K562 (cell line): ENCODE data around the gene EMC9. TPM values are rescaled to one million over a fixed set of nuclear protein-coding genes. Genes with fewer than 3 reads are reported as not detected.

Experiments
- CHAMP1 ChIP-seq: fragments of 450-650 bp; IDR thresholded peaks from 2 replicates; pipeline ENCODE4 v1.6.1; 2016; ENCODE audit warnings: mild to moderate bottlenecking
- DLX4 ChIP-seq: fragments of 250-450 bp; sonication (Bioruptor Pico); IDR thresholded peaks from 2 replicates; pipeline ENCODE4 v1.6.1; 2021; ENCODE audit warnings: mild to moderate bottlenecking
- E2F8 ChIP-seq: fragments of 450-650 bp; IDR thresholded peaks from 2 replicates; pipeline ENCODE4 v1.7.1; 2018; ENCODE audit warnings: mild to moderate bottlenecking, low read depth; ENCODE audit not compliant: partially characterized antibody
- EWSR1 ChIP-seq: fragments of 450-650 bp; IDR thresholded peaks from 2 replicates; pipeline ENCODE4 v1.6.1; 2018; ENCODE audit warnings: borderline replicate concordance, mild to moderate bottlenecking, low read depth, moderate library complexity; ENCODE audit not compliant: partially characterized antibody
- FOXA3 ChIP-seq, 2 experiments: fragments of 450-650 bp in 1 of 2; sonication (generic) in 1 of 2; formaldehyde crosslinking; IDR thresholded peaks in 1 of 2; conservative IDR thresholded peaks in 1 of 2; 2 replicates each; pipeline versions ENCODE4 v1.4.0 to v1.8.0; 2020 to 2022; ENCODE audit warnings: mild to moderate bottlenecking in 2 of 2, missing genetic modification reagents in 1 of 2
- FOXK2 ChIP-seq, 2 experiments: fragments of 450-650 bp; IDR thresholded peaks in 1 of 2; conservative IDR thresholded peaks in 1 of 2; 2 replicates each; pipeline ENCODE4 v1.6.1; 2016; ENCODE audit warnings: low read depth in 2 of 2, mild to moderate bottlenecking in 1 of 2
- HEY1 ChIP-seq: fragments of 250-450 bp; sonication (Bioruptor Pico); IDR thresholded peaks from 2 replicates; pipeline ENCODE4 v1.5.0; 2020; ENCODE audit warnings: mild to moderate bottlenecking, moderate library complexity, borderline replicate concordance
- MNT ChIP-seq, 2 experiments: fragments of 450-650 bp; conservative IDR thresholded peaks; 2 replicates each; pipeline ENCODE4 v1.6.1; 2017; ENCODE audit warnings: mild to moderate bottlenecking in 2 of 2, moderate library complexity in 2 of 2
- NONO ChIP-seq, 2 experiments: fragments of 200-400 bp in 1 of 2; fragments of 450-650 bp in 1 of 2; formaldehyde crosslinking in 1 of 2; IDR thresholded peaks; 2 replicates each; pipeline ENCODE4 v1.6.1; 2017; ENCODE audit warnings: low read depth in 2 of 2, mild to moderate bottlenecking in 2 of 2, moderate library complexity in 2 of 2, low read length in 1 of 2
- POLR3G ChIP-seq: IDR thresholded peaks from 2 replicates; pipeline ENCODE4 v1.6.1; 2011; ENCODE audit not compliant: insufficient read length, insufficient replicate concordance; ENCODE audit errors: extremely low read depth
- SMARCA5 ChIP-seq: fragments of 450-650 bp; IDR thresholded peaks from 2 replicates; pipeline ENCODE4 v1.6.1; 2016
- THRAP3 ChIP-seq: fragments of 450-650 bp; IDR thresholded peaks from 2 replicates; pipeline ENCODE4 v1.6.1; 2016; ENCODE audit warnings: mild to moderate bottlenecking, inconsistent platforms, borderline replicate concordance
- ZBTB9 ChIP-seq: fragments of 450-650 bp; formaldehyde crosslinking; IDR thresholded peaks from 2 replicates; pipeline ENCODE4 v1.4.0; 2020; ENCODE audit warnings: mild to moderate bottlenecking, moderate library complexity
- ZNF165 ChIP-seq: fragments of 250-450 bp; sonication (Bioruptor Pico); IDR thresholded peaks from 2 replicates; pipeline ENCODE4 v1.4.0; 2020; ENCODE audit warnings: borderline replicate concordance
- ZNF583 ChIP-seq: fragments of 250-450 bp; sonication (Bioruptor Pico); IDR thresholded peaks from 2 replicates; pipeline ENCODE4 v1.4.0; 2020
- ZNF589 ChIP-seq: fragments of 200-800 bp; sonication (Bioruptor generic); IDR thresholded peaks from 2 replicates; pipeline ENCODE4 v1.6.1; 2016; ENCODE audit warnings: low read depth, missing genetic modification characterization, missing compliant biosample characterization
- ZNF76 ChIP-seq: fragments of 250-450 bp; sonication (Bioruptor Pico); IDR thresholded peaks from 2 replicates; pipeline ENCODE4 v1.4.0; 2020; ENCODE audit warnings: mild to moderate bottlenecking, moderate library complexity, borderline replicate concordance
- polyA plus RNA-seq, 8 experiments: library from polyadenylated mRNA; depleted of rRNA in 4 of 8; stranded (reverse) in 5 of 8; unstranded in 3 of 8; fragments of >200 nt; fragmentation: Nextera tagmentation in 2 of 8; fragmentation: Illumina TruSeq in 1 of 8; extraction: Ambion mirVana in 2 of 8; extraction: Trizol in 1 of 8; gene quantifications; 2 replicates each; pipeline versions ENCODE4 v1.2.1 to v1.2.3, GENCODE V29; 2011 to 2014; ENCODE audit warnings: inconsistent platforms in 1 of 8, missing spikeins in 1 of 8
- total RNA-seq, 7 experiments: library from RNA; depleted of rRNA in 6 of 7; stranded (reverse); fragments of >200 nt in 6 of 7; fragmentation: Illumina TruSeq in 2 of 7; extraction: Trizol in 2 of 7; gene quantifications; 2 replicates each; pipeline versions ENCODE4 v1.2.1 to v1.2.3, GENCODE V29; 2011 to 2021; ENCODE audit warnings: low replicate concordance in 1 of 7

EMC9 gene
- total and polyA plus RNA-seq, 9 of the 15 experiments (the other 6 are each of a cell fraction or from before 2014, with no cell fraction given), result 3.1 to 13.2 (median 7.8) TPM

- TF ChIP-seq NONO (IDR thresholded peaks at IDR 0.05; ENCODE audit: low read depth in 2 of 2, low read length in 1 of 2), result peak in 1 of 2 experiments; percentile 98; a peak in 2 of 4 replicates
- TF ChIP-seq ZBTB9 (CRISPR knock-in tag), result no peak; the same call in 1 of the 2 replicates
- no peak for TF ChIP-seq FOXA3 (CRISPR knock-in tag; conservative IDR thresholded peaks at IDR 0.05 in 1 of 2, IDR thresholded peaks at IDR 0.05 in 1 of 2)
- TF ChIP-seq HEY1 (CRISPR knock-in tag), result no peak
- no peak for TF ChIP-seq FOXK2 (conservative IDR thresholded peaks at IDR 0.05 in 1 of 2, IDR thresholded peaks at IDR 0.05 in 1 of 2; ENCODE audit: low read depth in 2 of 2)
- no peak for TF ChIP-seq ZNF76
- no peak for TF ChIP-seq ZNF165
- no peak for TF ChIP-seq DLX4 (CRISPR knock-in tag)
- TF ChIP-seq EWSR1, result no peak
- TF ChIP-seq E2F8, result no peak
- TF ChIP-seq POLR3G, result no peak
- no peak for TF ChIP-seq THRAP3
- no peak for TF ChIP-seq ZNF589 (CRISPR knock-in tag)
- peak; percentile 30; the same call in 1 of the 2 replicates for TF ChIP-seq SMARCA5
- no peak; a peak in 1 of 4 replicates for TF ChIP-seq MNT (conservative IDR thresholded peaks at IDR 0.05)
- no peak for TF ChIP-seq CHAMP1
- no peak for TF ChIP-seq ZNF583 (CRISPR knock-in tag)
Measured at GRCh38 chr14:24093901-24094840, 47.2 kb downstream of the EMC9 start, which contains the start of gene PCK2 (continued).
